Brain pericyte (primary cell): ENCODE data around the gene SAMD15.
A peak's percentile ranks its signal among the peaks of the same experiment; 100 is the strongest.
"Not testable (repeated sequence)": the region's sequence is repeated elsewhere in the genome, so short reads cannot be mapped to it uniquely, and the experiment has no call there.

Source experiments
- DNase-seq: peaks from one replicate; pipeline ENCODE4 v3.0.0-alpha.2; 2012; ENCODE audit warnings: low read depth, low spot score

Gene SAMD15

GRCh38 chr14:77376771-77377501 lies at the start of gene SAMD15, which contains the start of gene TMED8:
Gene SAMD15 (plus strand): TSS chr14:77377379. CDS start chr14:77377419, 40 bp downstream.
Gene TMED8 (minus strand): TSS chr14:77377094. CDS start chr14:77377053, 41 bp downstream.
- peak; percentile 63 for DNase-seq

- no peak for DNase-seq
Observed at GRCh38 chr14:77329872-77330271, 47.3 kb upstream of the SAMD15 start.

GRCh38 chr14:77335576-77335975 lies 41.6 kb upstream of the SAMD15 start:
- no peak for DNase-seq

GRCh38 chr14:77337255-77337654 lies 39.9 kb upstream of the SAMD15 start:
- DNase-seq, result not testable (repeated sequence)

GRCh38 chr14:77337880-77338279 lies 39.3 kb upstream of the SAMD15 start:
- no peak for DNase-seq

- no peak for DNase-seq
Observed at GRCh38 chr14:77338302-77338701, 38.9 kb upstream of the SAMD15 start.

- no peak for DNase-seq
Observed at GRCh38 chr14:77339407-77339806, 37.8 kb upstream of the SAMD15 start.

GRCh38 chr14:77340389-77340788 lies 36.8 kb upstream of the SAMD15 start:
- no peak for DNase-seq

- no peak for DNase-seq
Observed at GRCh38 chr14:77342726-77343397, 34.3 kb upstream of the SAMD15 start.

- no peak for DNase-seq
Observed at GRCh38 chr14:77343662-77344061, 33.5 kb upstream of the SAMD15 start.

GRCh38 chr14:77344377-77344996 lies 32.7 kb upstream of the SAMD15 start:
- no peak for DNase-seq

- DNase-seq, result no peak
Observed at GRCh38 chr14:77346495-77346894, 30.7 kb upstream of the SAMD15 start.

GRCh38 chr14:77347751-77348150 lies 29.4 kb upstream of the SAMD15 start:
- DNase-seq, result no peak

GRCh38 chr14:77353469-77354141 lies 23.6 kb upstream of the SAMD15 start:
- no peak for DNase-seq

GRCh38 chr14:77355811-77356210 lies 21.4 kb upstream of the SAMD15 start:
- no peak for DNase-seq

- DNase-seq, result no peak
Observed at GRCh38 chr14:77356899-77357298, 20.3 kb upstream of the SAMD15 start.

GRCh38 chr14:77359626-77360025 lies 17.6 kb upstream of the SAMD15 start:
- no peak for DNase-seq

- DNase-seq, result no peak
Observed at GRCh38 chr14:77364146-77364545, 13.0 kb upstream of the SAMD15 start.

GRCh38 chr14:77369285-77369684 lies 7.9 kb upstream of the SAMD15 start:
- DNase-seq, result no peak

- DNase-seq, result no peak
Observed at GRCh38 chr14:77372304-77372841, 4.8 kb upstream of the SAMD15 start.

GRCh38 chr14:77375164-77375950 lies 1.8 kb upstream of the SAMD15 start:
- DNase-seq, result no peak
